A673 (cell line): ENCODE measurements around the gene BBS12. TPM values are rescaled to one million over a fixed set of nuclear protein-coding genes. Genes with fewer than 3 reads are reported as not detected.

ENCODE experiments used
- BruUV-seq: library from RNA; stranded (reverse); fragments of 400-500 nt; replicated peaks from 2 replicates; lab custom pipeline; 2021; lab: Mats Ljungman, UMichigan
- CTCF ChIA-PET: fragments of 300-600 bp; sonication (Branson Sonifier 250); formaldehyde crosslinking; loops from one replicate; lab custom pipeline; 2022; ENCODE audit warnings: antibody characterized with exemption; lab: Charles Lee
- POLR2A ChIA-PET: fragments of 300-600 bp; sonication (Branson Sonifier 250); formaldehyde crosslinking; loops from one replicate; lab custom pipeline; 2022; ENCODE audit warnings: antibody characterized with exemption; ENCODE audit not compliant: low non-redundant PET; lab: Charles Lee
- DNase-seq: peaks from one replicate; pipeline ENCODE4 v3.0.0-alpha.2; 2015; ENCODE audit warnings: low spot score
- H3K27ac ChIP-seq: fragments of 200-600 bp; sonication (generic); 2 replicates; pipeline ENCODE4 v1.5.1; 2016; ENCODE audit warnings: mixed run types, low read depth, mild to moderate bottlenecking, mixed read lengths, antibody characterized with exemption, low read length; ENCODE audit not compliant: poor library complexity, severe bottlenecking
- H3K27me3 ChIP-seq: fragments of 200-600 bp; sonication (generic); replicated peaks from 2 replicates; pipeline ENCODE4 v1.6.1; 2017; ENCODE audit warnings: mixed run types, low read depth, mild to moderate bottlenecking, mixed read lengths, antibody characterized with exemption, low read length; ENCODE audit not compliant: insufficient read depth, poor library complexity
- H3K36me3 ChIP-seq: fragments of 200-600 bp; sonication (generic); 2 replicates; pipeline ENCODE4 v1.6.1; 2016; ENCODE audit warnings: mixed run types, mild to moderate bottlenecking, mixed read lengths, antibody characterized with exemption, low read length; ENCODE audit not compliant: insufficient read depth, poor library complexity, severe bottlenecking
- H3K4me1 ChIP-seq: fragments of 200-600 bp; sonication (generic); 2 replicates; pipeline ENCODE4 v1.6.1; 2017; ENCODE audit warnings: mixed run types, mild to moderate bottlenecking, mixed read lengths, antibody characterized with exemption, low read length; ENCODE audit not compliant: insufficient read depth, poor library complexity, severe bottlenecking
- H3K4me3 ChIP-seq: fragments of 200-600 bp; sonication (generic); 2 replicates; pipeline ENCODE4 v1.5.1; 2016; ENCODE audit warnings: low read depth, mixed run types, mild to moderate bottlenecking, mixed read lengths, low read length; ENCODE audit not compliant: poor library complexity, severe bottlenecking
- H3K9me3 ChIP-seq: fragments of 200-600 bp; sonication (generic); 2 replicates; pipeline ENCODE4 v1.6.1; 2016; ENCODE audit warnings: mixed run types, low read depth, mild to moderate bottlenecking, mixed read lengths, antibody characterized with exemption, low read length; ENCODE audit not compliant: poor library complexity, severe bottlenecking
- EZH2 ChIP-seq: fragments of 200-600 bp; sonication (generic); IDR thresholded peaks from 2 replicates; pipeline ENCODE4 v1.6.1; 2017; ENCODE audit warnings: borderline replicate concordance, low read depth, mild to moderate bottlenecking, mixed read lengths, antibody characterized with exemption, low read length; ENCODE audit not compliant: poor library complexity, severe bottlenecking
- intact Hi-C: fragments of 100-400 bp; cut with micrococcal nuclease; formaldehyde crosslinking; loops from one replicate; pipeline ENCODE4 v1.10.0; 2022; ENCODE audit not compliant: unreplicated experiment
- total RNA-seq: library from RNA; stranded (reverse); gene quantifications from 2 replicates; pipeline ENCODE4 v1.2.3, GENCODE V29; 2021
- TF ChIP-seq, protein P1 (sequence below): fragments of 300-800, 200-600 bp; sonication (generic); conservative IDR thresholded peaks from 2 replicates; pipeline ENCODE4 v1.5.1; 2017; ENCODE audit warnings: low read depth, mild to moderate bottlenecking, antibody characterized with exemption, low read length, moderate library complexity, mixed read lengths

Gene BBS12
- total RNA-seq, 1 experiment from 2014 or later, result 1.9 TPM

- CTCF ChIA-PET, result no interaction called here
- TF ChIP-seq EZH2, result no peak
- TF ChIP-seq, protein P1, sequence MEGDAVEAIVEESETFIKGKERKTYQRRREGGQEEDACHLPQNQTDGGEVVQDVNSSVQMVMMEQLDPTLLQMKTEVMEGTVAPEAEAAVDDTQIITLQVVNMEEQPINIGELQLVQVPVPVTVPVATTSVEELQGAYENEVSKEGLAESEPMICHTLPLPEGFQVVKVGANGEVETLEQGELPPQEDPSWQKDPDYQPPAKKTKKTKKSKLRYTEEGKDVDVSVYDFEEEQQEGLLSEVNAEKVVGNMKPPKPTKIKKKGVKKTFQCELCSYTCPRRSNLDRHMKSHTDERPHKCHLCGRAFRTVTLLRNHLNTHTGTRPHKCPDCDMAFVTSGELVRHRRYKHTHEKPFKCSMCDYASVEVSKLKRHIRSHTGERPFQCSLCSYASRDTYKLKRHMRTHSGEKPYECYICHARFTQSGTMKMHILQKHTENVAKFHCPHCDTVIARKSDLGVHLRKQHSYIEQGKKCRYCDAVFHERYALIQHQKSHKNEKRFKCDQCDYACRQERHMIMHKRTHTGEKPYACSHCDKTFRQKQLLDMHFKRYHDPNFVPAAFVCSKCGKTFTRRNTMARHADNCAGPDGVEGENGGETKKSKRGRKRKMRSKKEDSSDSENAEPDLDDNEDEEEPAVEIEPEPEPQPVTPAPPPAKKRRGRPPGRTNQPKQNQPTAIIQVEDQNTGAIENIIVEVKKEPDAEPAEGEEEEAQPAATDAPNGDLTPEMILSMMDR, result no peak
- Histone ChIP-seq H3K36me3 (no peaks in the 10 kb centered on the region), H3K27ac (no peak overlapping the region), H3K27me3 (no peaks in the 10 kb centered on the region), H3K4me1 (no peaks in the 10 kb centered on the region), H3K9me3 (no peaks in the 10 kb centered on the region), H3K4me3 (no peak overlapping the region)
- intact Hi-C loops, result no loop called here
- POLR2A ChIA-PET, result no interaction called here
- BruUV-seq, result no TSS peak
- no peak for DNase-seq
These were observed 39.6 kb upstream of the BBS12 start for GRCh38 chr4:122692641-122693520.

- ChIA-PET POLR2A (no interaction called here), CTCF (no interaction called here)
- intact Hi-C loops, result no loop called here
- Histone ChIP-seq H3K4me3 (no peak overlapping the region), H3K9me3 (no peaks in the 10 kb centered on the region), H3K4me1 (no peaks in the 10 kb centered on the region), H3K27me3 (no peaks in the 10 kb centered on the region), H3K36me3 (no peaks in the 10 kb centered on the region), H3K27ac (no peak overlapping the region)
- no TSS peak for BruUV-seq
- TF ChIP-seq, protein P1, result no peak
- no peak for TF ChIP-seq EZH2
- DNase-seq, result no peak
These were observed 37.3 kb upstream of the BBS12 start for GRCh38 chr4:122695226-122695625.

DNA sequence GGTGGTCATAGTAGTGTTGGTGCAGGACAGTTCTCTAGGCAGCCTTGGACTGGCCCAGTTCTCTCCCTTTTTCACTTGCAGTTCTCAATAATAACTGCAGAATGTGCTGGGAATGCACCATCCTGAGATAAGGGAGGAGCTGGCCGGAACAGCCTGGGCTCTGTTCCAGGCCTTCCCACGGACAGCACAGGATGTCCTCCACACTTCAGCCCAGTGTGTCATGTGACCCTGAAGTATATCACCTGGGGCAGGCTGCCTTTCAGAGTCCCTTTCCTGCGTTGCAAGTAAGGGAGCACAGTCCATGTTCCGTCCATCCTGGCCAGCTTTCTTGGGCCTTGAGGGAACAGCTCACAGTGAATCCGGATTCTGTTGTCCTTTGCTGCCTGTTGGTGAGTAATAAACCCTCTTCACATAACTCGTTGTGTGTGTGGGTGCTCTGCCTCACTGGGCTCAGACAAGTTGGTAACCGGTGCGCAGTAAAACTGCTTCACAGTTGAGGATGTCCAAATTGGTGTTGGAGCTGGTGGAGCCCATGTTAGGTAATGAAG lies 32.3 kb upstream of the BBS12 start:
- no peaks in the 10 kb centered on the region for H3K9me3 ChIP-seq
- no peaks in the 10 kb centered on the region for H3K27me3 ChIP-seq
- intact Hi-C loops, result no loop called here
- no peaks in the 10 kb centered on the region for H3K36me3 ChIP-seq
- H3K4me1 ChIP-seq, result no peaks in the 10 kb centered on the region
- no TSS peak for BruUV-seq
- TF ChIP-seq, protein P1, result no peak
- no peak for TF ChIP-seq EZH2
- ChIA-PET POLR2A (no interaction called here), CTCF (interaction anchor here (0.6 kb wide), 1 partner anchor 59 kb away, joined by 3 read pairs; no protein-coding TSS in a partner anchor)
- no peak for DNase-seq
- no peak overlapping the region for H3K4me3 ChIP-seq
- H3K27ac ChIP-seq, result no peak overlapping the region
